H54 (cell line): ENCODE measurements around the gene TEX38.
"Not testable (repeated sequence)": the region's sequence is repeated elsewhere in the genome, so short reads cannot be mapped to it uniquely, and the experiment has no call there.

Experiments
- DNase-seq: peaks from one replicate; pipeline ENCODE4 v3.0.0; 2011; ENCODE audit warnings: low spot score, mixed read lengths; ENCODE audit not compliant: insufficient read length
- FAIRE-seq: peaks from 3 replicates; lab custom pipeline; 2011; peaks lifted over from hg19 to GRCh38; lab: Jason Lieb, UNC
- POLR2A ChIP-seq: IDR thresholded peaks from 2 replicates; pipeline ENCODE4 v1.6.1; 2011; ENCODE audit warnings: low read depth, mild to moderate bottlenecking, low read length

TEX38 gene

GRCh38 chr1:46717654-46718053, 46.0 kb downstream of the TEX38 start:
- FAIRE-seq = no peak
- no peak for TF ChIP-seq POLR2A
- DNase-seq = no peak

- DNase-seq (no peak), FAIRE-seq (no peak)
- no peak for TF ChIP-seq POLR2A
These were observed 46.7 kb downstream of the TEX38 start for GRCh38 chr1:46718340-46718726.

GRCh38 chr1:46718727-46719622, 47.3 kb downstream of the TEX38 start, which contains the start of gene EFCAB14:
EFCAB14 (minus strand) TSS chr1:46719114; CDS start chr1:46718087, 1,027 bp downstream.
- FAIRE-seq = peak; percentile 84
- DNase-seq = peak; percentile 95
- peak; percentile 66 for TF ChIP-seq POLR2A

DNA sequence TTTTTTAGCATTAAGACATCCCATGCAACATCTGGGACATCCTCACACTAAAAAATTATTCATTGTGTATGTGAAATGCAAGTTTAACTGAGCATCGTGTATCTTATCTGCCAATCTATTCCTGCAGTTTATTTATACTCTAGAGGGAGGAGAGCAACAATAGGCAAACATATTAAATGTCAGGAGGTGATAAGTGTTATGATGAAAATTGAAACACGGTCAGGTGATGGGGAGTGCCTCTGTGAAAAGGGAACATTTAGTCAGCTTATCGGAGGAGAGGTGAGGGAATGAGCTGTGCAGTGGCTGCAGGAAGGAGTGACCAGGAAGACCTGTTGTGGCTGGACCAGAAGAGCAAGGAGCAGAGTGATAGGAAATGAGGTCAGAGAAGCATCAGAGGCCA, 48.0 kb downstream of the TEX38 start:
- TF ChIP-seq POLR2A = no peak
- DNase-seq (no peak), FAIRE-seq (peak; percentile 66)

GRCh38 chr1:46720319-46720718, 48.7 kb downstream of the TEX38 start:
- not testable (repeated sequence) for FAIRE-seq, DNase-seq

- FAIRE-seq = no peak
- TF ChIP-seq POLR2A = no peak
- DNase-seq = no peak
These were observed 49.5 kb downstream of the TEX38 start for GRCh38 chr1:46721204-46721603.

DNA sequence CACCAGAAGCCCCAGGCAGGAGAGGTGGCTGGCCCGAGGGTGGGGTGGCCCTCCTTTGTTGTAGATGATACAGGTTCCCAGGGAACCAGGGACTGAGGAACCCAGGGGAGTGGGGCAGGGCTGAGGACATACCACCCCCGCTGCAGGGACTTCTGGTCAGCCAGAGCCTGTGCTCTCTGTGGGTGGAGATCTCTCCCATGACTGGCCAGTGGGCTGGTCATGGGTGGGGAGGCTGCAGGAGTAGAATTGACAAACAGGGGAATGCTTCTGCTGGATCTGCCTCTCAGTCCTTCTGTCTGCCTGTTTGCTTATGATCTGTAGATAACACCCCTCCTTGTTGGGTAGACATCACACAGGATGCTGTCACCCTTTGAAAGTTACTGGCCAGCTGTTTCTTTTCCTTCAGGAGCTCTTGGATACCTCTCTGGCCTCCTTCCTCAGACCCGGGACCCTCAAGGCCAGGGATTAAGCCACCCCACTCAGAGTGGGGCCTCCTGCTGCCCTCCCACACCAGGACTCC, 50.1 kb downstream of the TEX38 start:
- no peak for FAIRE-seq
- DNase-seq = no peak
- TF ChIP-seq POLR2A = no peak
